ENCODE data around the gene ENDOD1.
"Not testable (repeated sequence)": the region's sequence is repeated elsewhere in the genome, so short reads cannot be mapped to it uniquely, and the experiment has no call there.

The ENDOD1 gene

DNA sequence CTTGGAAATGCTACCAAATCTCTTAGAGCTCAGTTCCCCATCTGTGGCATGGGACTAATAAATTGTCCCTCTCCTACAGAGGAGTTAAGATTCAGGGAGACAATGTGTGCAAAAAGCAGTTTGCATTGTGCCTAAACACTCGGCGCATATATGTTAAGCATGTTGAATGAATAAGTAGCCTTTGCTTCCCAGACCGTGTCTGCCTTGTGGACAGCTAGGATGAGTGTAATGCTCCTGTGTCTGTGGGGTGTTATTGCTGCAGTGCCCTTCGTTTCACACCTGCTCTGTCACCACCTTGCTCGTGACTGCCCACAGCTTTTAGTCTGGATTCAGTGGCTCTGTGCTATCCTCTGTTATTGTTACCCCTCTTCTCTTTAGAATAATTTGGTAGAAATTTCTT is 14.1 kb downstream of the ENDOD1 start:
- TF ChIP-seq, protein P1, sequence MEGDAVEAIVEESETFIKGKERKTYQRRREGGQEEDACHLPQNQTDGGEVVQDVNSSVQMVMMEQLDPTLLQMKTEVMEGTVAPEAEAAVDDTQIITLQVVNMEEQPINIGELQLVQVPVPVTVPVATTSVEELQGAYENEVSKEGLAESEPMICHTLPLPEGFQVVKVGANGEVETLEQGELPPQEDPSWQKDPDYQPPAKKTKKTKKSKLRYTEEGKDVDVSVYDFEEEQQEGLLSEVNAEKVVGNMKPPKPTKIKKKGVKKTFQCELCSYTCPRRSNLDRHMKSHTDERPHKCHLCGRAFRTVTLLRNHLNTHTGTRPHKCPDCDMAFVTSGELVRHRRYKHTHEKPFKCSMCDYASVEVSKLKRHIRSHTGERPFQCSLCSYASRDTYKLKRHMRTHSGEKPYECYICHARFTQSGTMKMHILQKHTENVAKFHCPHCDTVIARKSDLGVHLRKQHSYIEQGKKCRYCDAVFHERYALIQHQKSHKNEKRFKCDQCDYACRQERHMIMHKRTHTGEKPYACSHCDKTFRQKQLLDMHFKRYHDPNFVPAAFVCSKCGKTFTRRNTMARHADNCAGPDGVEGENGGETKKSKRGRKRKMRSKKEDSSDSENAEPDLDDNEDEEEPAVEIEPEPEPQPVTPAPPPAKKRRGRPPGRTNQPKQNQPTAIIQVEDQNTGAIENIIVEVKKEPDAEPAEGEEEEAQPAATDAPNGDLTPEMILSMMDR (IDR thresholded peaks at IDR 0.05; ENCODE audit: insufficient read depth, missing control alignments): no peak
- FAIRE-seq (no peak), DNase-seq (ENCODE audit: insufficient read length, low spot score) (no peak)

DNA sequence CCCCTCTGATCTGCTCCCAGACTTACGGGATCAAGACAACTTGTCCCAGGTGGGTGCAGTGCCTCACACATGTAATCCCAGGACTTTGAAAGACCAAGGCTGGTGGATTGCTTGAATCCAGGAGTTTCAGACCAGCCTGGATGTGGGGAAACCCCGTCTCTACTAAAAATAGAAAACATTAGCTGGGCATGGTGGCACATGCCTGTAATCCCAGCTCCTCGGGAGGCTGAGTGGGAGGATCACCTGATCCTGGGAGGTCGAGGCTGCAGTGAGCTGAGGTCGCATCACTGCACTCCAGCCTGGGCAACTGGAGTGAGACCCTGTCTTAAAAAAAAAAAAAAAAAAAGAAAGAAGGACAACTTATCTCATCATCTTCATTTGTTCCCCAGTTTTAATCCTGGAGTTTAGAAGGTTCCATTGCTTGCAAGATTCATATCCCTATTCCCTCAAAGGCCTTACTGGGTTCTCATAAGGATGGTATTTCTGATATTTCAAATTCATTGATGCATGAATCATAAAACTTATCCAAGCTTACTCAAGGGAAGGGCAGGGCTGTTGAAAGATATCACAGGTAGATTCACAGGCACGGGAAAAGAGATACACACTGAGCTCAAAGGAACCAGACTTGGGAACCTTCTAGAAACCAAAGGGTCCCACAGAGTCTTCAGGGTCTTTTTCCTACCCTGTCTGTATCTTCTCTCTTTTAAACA is 14.6 kb downstream of the ENDOD1 start:
- FAIRE-seq (no peak), DNase-seq (ENCODE audit: insufficient read length, low spot score) (no peak)

DNA sequence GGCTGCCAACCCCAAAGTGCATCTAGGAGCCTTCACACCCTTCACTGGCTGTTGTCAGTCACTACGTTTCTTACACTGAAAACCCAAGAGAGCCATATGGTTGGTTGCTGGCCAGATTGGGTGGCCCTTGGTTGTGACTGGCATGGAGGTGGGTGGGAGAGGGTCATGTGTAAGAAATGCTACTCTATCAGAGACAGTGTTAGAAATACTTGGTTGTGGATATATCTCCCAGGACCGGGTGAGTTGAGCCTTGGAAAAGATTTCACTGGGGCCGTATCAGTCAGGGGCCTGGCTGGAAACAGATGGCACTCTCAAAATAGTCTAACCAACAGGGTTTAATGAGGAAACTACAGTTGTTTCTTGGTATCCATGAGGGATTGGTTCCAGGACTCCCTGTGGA is 15.2 kb downstream of the ENDOD1 start:
- TF ChIP-seq, protein P1 (IDR thresholded peaks at IDR 0.05; ENCODE audit: insufficient read depth, missing control alignments): no peak
- DNase-seq (ENCODE audit: insufficient read length, low spot score) (no peak), FAIRE-seq (no peak)

More for the DNA sequence above, 14.6 kb downstream of the ENDOD1 start:
- TF ChIP-seq, protein P1 (IDR thresholded peaks at IDR 0.05; ENCODE audit: insufficient read depth, missing control alignments): no peak

DNA sequence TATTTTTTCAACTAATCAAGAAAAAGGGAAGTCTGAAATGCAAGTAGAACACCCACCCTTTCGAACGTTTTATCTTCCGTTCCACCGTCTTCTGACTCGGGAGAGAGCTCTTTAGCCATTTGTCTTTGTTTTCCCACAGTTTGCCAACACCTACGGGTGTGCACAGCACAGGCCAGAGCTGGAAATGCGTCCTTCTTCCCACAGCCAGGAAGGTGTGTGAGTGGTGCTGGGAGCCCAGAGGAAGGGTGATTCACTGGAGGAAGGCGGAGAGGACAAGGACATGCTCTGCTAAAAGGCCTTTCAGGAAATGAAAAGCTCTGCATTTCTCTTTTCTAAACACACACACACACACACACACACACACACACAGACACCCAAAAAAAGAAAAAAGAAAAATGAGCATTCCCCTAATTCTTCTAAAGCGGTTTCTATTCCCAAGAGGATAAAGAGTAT is 18.5 kb downstream of the ENDOD1 start:
- FAIRE-seq: no peak

DNA sequence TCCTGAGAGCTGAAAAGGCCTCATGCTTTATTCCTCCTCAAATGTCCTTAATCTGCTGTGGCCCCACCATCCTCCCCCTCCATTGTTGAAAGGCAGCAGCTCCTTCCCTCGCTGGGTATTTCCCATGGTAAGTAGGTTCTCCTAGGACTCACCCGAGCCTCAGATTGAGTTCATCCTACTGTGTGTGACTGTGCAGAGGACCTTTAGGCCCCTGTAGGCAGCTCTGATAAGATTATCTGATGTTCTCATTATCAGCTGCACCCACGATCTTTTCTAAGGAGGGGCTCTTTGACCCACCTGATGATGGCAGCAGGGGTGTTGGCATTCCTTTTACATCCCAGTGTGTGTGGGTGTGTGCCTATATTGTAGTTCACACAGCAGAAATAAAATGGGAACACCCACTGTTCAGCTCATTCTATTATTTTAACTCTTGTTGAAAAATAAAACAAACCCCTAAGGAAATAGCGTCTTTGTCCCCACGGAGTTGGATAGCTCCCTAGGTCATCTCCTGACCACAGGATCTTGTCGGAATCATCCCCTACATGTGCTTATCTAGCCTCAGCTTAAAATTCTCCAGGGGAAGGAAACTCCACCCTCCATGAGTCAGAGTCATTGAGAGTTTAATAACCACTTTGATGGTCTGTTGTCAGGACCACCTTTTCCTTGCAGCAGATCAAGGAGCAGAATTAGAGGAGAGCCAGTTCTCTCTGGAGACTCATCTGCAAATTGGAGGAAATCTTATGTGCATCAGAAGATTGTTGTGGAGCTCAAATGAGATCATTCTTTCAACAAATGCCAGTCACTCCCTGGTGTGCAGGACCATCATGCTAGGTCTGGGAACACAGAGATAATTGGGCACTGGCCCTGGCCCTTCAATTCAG is 19.3 kb downstream of the ENDOD1 start:
- FAIRE-seq: no peak
- TF ChIP-seq, protein P1 (IDR thresholded peaks at IDR 0.05; ENCODE audit: insufficient read depth, missing control alignments): no peak
- no peak for DNase-seq (ENCODE audit: insufficient read length, low spot score)

More for the DNA sequence above, 18.5 kb downstream of the ENDOD1 start:
- TF ChIP-seq, protein P1 (IDR thresholded peaks at IDR 0.05; ENCODE audit: insufficient read depth, missing control alignments): no peak
- DNase-seq (ENCODE audit: insufficient read length, low spot score): no peak

DNA sequence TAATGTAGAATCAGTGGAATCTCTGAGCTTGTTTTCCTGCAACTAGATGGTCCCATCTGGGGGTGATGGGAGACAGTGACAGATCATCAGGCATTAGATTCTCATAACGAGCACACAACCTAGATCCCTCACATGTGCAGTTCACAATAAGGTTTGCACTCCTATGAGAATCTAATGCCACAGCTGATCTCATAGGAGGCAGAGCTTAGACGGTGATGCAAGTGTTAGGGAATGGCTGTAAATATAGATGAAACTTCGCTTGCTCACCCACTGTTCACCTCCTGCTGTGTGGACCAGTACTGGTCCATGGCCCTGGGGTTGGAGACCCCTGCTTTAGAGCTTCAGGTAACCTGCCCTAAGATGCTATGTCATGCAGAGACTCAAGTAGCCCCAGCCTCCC is 21.8 kb downstream of the ENDOD1 start:
- FAIRE-seq; DNase-seq (ENCODE audit: insufficient read length, low spot score): not testable (repeated sequence)

DNA sequence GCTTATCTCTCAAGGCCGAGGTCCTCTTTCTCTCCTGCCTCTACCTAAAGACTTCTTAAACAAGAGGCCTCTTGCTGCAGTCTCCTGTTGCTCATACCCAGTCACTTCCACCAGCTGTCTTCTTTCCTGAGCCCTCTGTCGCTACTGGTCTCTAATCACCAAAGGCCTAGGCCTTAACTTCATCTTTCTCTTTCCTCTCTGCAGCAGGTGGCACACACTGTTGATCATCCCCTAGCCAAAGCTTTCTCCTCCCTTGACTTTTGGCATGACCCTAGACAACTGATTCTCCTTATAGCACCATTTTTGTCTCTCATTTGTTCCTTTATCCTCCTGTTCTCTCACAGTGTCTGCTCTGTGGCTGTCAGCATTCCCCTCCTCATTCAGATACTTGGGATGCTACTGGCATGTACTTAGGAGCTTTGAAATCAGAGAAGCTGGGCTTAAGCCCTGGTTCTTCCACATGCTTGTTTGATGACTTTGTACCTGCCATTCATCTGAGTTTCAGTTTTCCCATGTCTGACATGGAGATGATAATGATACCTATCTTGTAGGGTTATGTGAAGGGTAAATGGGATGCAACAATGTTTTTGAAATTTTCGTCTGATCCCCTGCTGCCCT is 22.4 kb downstream of the ENDOD1 start:
- TF ChIP-seq, protein P1 (IDR thresholded peaks at IDR 0.05; ENCODE audit: insufficient read depth, missing control alignments): no peak
- FAIRE-seq (no peak), DNase-seq (ENCODE audit: insufficient read length, low spot score) (no peak)

Data from D721Med (cell line).